ENCODE measurements around the gene FREM3.
"Not testable (repeated sequence)": the region's sequence is repeated elsewhere in the genome, so short reads cannot be mapped to it uniquely, and the experiment has no call there.

Gene FREM3

GRCh38 chr4:143528046-143528445, 172.4 kb downstream of the FREM3 start:
- peaks cover 96% of the 10 kb centered on the region for H3K36me3 ChIP-seq (ENCODE audit: control insufficient read depth, low read depth, low read length)
- H3K9me3 ChIP-seq (ENCODE audit: control insufficient read depth, low read depth, low read length); H3K27me3 ChIP-seq (ENCODE audit: control insufficient read depth, insufficient read depth, low read length); H3K4me1 ChIP-seq (ENCODE audit: control insufficient read depth, low read depth, low read length); H3K9ac ChIP-seq (ENCODE audit: low read length); H3K27ac ChIP-seq (ENCODE audit: low read length); H3K4me3 ChIP-seq (ENCODE audit: low read length): not testable (repeated sequence)

Measured in iPS-18a (cell line).